Muscle layer of colon (tissue), 2 donors: ENCODE data around the gene PRF1.

Source experiments
- H3K27ac ChIP-seq: one replicate; pipeline ENCODE4 v1.7.0; 2013; ENCODE audit warnings: low read depth, mild to moderate bottlenecking, low read length, moderate library complexity
- H3K27me3 ChIP-seq, 2 donors: one replicate each; pipeline ENCODE4 v1.7.0; 2013; ENCODE audit warnings: low read length in 2 of 2, mild to moderate bottlenecking in 2 of 2; ENCODE audit not compliant: insufficient read depth in 2 of 2, control insufficient read depth in 1 of 2
- H3K36me3 ChIP-seq: one replicate; pipeline ENCODE4 v1.7.0; 2013; ENCODE audit warnings: mild to moderate bottlenecking, low read length; ENCODE audit not compliant: insufficient read depth
- H3K4me1 ChIP-seq: one replicate; pipeline ENCODE4 v1.7.0; 2013; ENCODE audit warnings: mild to moderate bottlenecking, low read length; ENCODE audit not compliant: insufficient read depth
- H3K4me3 ChIP-seq, 2 donors: one replicate each; pipeline ENCODE4 v1.7.0; 2013; ENCODE audit warnings: low read length in 2 of 2, low read depth in 1 of 2, mild to moderate bottlenecking in 1 of 2, moderate library complexity in 1 of 2
- H3K9ac ChIP-seq: one replicate; pipeline ENCODE4 v1.7.0; 2013; ENCODE audit warnings: low read length
- H3K9me3 ChIP-seq: one replicate; pipeline ENCODE4 v1.7.0; 2013; ENCODE audit warnings: mild to moderate bottlenecking, low read length
- donor health status: abdominal sarcoma.
- donor health status: Adenocarcinoma of cecum.

PRF1 gene

DNA sequence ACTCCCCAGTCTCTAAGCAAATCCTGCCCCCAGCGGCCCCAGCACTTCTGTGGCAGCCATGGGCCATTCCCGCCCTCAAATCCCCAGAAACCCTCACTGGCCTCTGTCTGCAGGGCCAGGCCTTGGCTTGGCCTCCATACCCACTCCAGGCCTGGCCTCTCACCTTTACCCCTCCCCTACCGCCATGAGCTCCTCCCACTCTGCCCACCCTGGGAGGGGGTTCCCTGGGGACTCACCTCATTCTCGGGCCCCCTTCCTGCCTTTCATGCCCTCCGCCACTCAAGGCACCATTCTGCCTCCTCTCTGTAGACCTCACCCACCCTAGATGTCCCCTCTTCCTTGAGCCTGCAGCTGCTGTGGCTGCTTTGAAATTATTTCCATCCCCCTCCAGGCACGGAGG lies 41.0 kb downstream of the PRF1 start:
- no peaks in the 10 kb centered on the region for H3K9me3 ChIP-seq
- no peaks in the 10 kb centered on the region for H3K4me1 ChIP-seq
- no peak overlapping the region for H3K9ac ChIP-seq
- peaks cover 8% of the 10 kb centered on the region for H3K36me3 ChIP-seq
- H3K27me3 ChIP-seq = no peaks in the 10 kb centered on the region
- no peak overlapping the region for H3K27ac ChIP-seq
- H3K4me3 ChIP-seq = no peak overlapping the region

DNA sequence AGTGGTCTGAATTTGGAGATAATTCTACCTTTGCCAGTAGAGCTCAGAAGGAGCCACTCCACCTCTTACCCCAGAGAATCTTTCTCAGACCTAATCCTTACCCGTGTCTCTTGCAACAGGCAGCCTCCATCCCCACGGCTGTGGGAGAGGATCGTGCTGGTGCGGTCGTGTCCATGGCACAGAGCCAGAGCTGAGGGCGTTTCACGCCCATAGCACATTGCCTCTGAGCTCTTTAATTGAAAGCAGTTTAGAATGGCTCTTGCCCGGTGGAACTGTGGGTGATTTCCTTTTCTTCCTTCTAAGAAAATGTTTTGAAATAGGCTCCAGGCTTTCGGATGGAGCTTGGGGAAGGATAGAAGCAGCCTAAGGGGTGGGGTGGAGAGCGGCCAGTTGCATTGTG lies 41.5 kb downstream of the PRF1 start:
- H3K9ac ChIP-seq = no peak overlapping the region
- H3K4me1 ChIP-seq = no peaks in the 10 kb centered on the region

GRCh38 chr10:70560511-70560941 lies 42.0 kb downstream of the PRF1 start:
- peaks cover 8% of the 10 kb centered on the region for H3K36me3 ChIP-seq
- no peak overlapping the region for H3K9ac ChIP-seq
- no peaks in the 10 kb centered on the region for H3K9me3 ChIP-seq
- H3K4me1 ChIP-seq = no peaks in the 10 kb centered on the region
- no peak overlapping the region for H3K27ac ChIP-seq
- H3K27me3 ChIP-seq = no peaks in the 10 kb centered on the region
- H3K4me3 ChIP-seq = no peak overlapping the region

More for the DNA sequence above, 41.5 kb downstream of the PRF1 start:
- Histone ChIP-seq H3K36me3 (peaks cover 8% of the 10 kb centered on the region), H3K9me3 (no peaks in the 10 kb centered on the region), H3K27me3 (no peaks in the 10 kb centered on the region), H3K4me3 (no peak overlapping the region), H3K27ac (no peak overlapping the region)

- H3K4me1 ChIP-seq = no peaks in the 10 kb centered on the region
- H3K27ac ChIP-seq = no peak overlapping the region
- H3K27me3 ChIP-seq = no peaks in the 10 kb centered on the region
- H3K9ac ChIP-seq = no peak overlapping the region
- H3K4me3 ChIP-seq = no peak overlapping the region
- H3K9me3 ChIP-seq = no peaks in the 10 kb centered on the region
- H3K36me3 ChIP-seq = peaks cover 8% of the 10 kb centered on the region
These were observed 42.7 kb downstream of the PRF1 start for GRCh38 chr10:70559861-70560260.

DNA sequence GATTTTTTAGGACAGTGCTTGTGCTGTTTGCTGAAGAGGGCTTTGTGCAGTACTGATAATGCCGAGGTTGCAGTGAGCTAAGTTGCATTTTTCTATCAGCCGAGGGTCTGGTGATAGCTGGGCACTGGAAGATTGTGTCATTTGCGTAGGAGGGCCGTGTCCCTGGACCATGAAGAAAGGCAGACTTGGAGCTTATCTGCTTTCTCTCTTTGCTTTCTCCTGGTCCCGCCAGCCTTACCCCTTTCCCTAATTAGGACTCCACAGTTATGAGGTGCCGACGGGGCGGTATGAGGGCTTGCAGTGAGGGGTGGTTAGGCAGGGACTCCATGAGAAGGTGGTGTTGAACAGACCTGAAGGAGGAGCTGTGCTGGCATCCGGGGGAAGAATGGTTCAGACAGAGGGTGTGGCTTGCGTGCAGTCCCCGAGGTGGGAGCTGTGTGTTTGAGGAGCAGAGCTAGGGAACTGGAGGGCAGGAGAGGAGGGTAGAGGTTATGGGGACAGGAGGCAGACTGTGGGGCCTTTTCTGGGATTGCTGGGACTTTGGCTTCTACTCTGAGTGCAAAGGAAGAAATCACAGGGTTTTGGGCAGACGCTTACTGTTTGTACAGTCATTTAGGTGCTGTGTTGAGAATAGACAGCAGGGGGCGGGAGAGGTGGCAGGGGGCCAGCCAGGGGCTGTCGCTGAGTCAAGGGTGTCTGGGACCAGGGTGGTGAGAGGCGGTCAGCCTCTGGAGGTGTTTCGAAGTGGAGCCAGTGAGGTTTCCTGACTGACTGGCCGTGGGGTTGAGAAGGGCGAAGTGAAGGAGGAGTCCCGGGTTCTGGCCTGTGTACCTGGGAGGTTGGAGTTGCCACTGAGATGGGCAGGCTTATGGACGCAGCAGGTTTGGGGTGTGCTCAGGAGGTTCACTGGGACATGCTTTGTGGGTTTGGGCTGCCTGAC lies 43.4 kb downstream of the PRF1 start:
- Histone ChIP-seq H3K27ac (no peak overlapping the region), H3K9ac (no peak overlapping the region), H3K36me3 (peaks cover 8% of the 10 kb centered on the region), H3K4me1 (no peaks in the 10 kb centered on the region), H3K27me3 (no peaks in the 10 kb centered on the region), H3K9me3 (no peaks in the 10 kb centered on the region), H3K4me3 (peak overlapping the region in 1 of 2 donors; percentile 27)

GRCh38 chr10:70558295-70558694 lies 44.2 kb downstream of the PRF1 start:
- no peaks in the 10 kb centered on the region for H3K4me1 ChIP-seq
- peaks cover 8% of the 10 kb centered on the region for H3K36me3 ChIP-seq
- no peak overlapping the region for H3K27ac ChIP-seq

DNA sequence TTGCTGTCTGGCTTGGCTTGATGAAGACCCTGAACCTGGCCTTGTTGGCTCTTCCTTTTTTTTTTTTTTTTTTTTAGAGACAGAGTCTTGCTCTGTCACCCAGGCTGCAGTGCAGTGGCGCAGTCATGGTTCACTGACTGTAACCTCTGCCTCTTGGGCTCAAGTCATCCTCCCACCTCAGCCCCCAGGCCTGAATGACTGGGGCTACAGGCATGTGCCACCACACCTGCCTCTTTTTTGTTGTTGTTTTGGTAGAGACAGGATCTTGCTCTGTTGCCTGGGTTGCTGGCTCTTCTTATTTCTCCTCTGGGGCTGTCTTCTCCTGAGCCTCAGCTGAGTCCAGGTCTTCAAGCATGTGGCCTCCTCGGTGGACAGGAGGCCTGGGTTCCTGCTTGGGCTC lies 44.7 kb downstream of the PRF1 start:
- H3K4me3 ChIP-seq = no peak overlapping the region
- H3K9me3 ChIP-seq = no peaks in the 10 kb centered on the region
- H3K27me3 ChIP-seq = no peaks in the 10 kb centered on the region
- peaks cover 8% of the 10 kb centered on the region for H3K36me3 ChIP-seq
- no peak overlapping the region for H3K9ac ChIP-seq
- H3K27ac ChIP-seq = no peak overlapping the region
- no peaks in the 10 kb centered on the region for H3K4me1 ChIP-seq

More at GRCh38 chr10:70558295-70558694, 44.2 kb downstream of the PRF1 start:
- H3K9me3 ChIP-seq = no peaks in the 10 kb centered on the region
- H3K9ac ChIP-seq = no peak overlapping the region
- no peak overlapping the region for H3K4me3 ChIP-seq
- no peaks in the 10 kb centered on the region for H3K27me3 ChIP-seq

DNA sequence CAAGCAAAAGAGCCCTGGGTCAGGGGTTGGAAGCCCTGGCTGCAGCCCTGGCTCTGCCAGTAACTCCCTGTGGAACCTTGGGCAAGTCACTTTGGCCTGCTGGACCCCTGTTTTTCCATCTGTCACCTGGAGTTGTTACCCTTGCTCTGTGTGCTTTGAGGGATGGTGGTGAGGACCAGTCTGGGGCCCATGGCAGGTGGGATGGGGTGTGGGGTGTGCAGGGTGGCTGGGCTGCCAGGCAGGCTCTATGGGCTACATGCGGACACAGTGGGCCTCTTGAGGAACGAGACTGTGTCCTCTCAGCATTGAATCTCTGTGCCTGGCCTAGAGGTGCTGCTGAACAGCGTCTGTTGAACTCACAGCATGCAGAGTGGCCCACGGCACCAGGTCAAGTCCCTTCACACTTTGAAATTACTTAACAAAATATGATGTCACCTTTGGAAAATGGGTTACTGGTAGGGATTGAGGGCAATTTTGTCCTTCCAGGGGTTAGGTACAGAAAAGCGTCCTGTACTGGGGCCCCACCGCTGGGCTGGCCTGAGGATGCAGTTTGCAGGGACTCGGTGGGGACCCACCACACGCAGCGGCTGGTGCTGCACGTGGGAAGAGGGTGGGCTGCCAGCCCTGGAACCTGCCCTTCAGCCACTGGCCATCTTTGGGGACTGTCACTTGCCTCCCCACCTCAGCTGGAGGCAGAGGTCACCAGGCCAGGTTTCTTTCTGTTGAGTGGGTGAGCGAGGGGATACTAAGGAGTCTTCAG lies 45.3 kb downstream of the PRF1 start:
- Histone ChIP-seq H3K9ac (no peak overlapping the region), H3K27me3 (no peaks in the 10 kb centered on the region)

DNA sequence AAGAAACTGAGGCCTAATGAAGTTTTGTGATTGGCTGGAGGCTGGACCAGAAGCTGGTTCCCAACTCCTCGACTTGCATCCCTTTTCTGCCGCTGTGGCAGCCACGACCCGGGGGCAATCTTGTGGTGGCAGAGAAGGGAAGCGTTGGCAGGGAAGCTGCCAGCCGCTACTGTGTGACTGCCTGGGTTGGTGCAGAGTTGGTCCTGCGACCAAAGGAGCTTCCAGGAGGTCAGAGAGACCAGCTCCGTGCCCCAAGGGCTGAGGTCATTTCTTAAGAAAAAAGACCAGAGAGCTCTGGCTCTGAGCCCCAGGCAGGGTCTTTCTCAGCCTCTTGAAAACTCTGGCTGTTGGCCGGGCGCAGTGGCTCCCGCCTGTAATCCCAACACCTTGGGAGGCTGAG lies 47.2 kb downstream of the PRF1 start:
- no peaks in the 10 kb centered on the region for H3K9me3 ChIP-seq
- no peak overlapping the region for H3K9ac ChIP-seq
- H3K4me3 ChIP-seq = no peak overlapping the region
- H3K27me3 ChIP-seq = no peaks in the 10 kb centered on the region
- H3K27ac ChIP-seq = no peak overlapping the region
- H3K4me1 ChIP-seq = peaks cover 10% of the 10 kb centered on the region
- H3K36me3 ChIP-seq = peaks cover 13% of the 10 kb centered on the region

More for the DNA sequence above, 45.3 kb downstream of the PRF1 start:
- Histone ChIP-seq H3K4me1 (peaks cover under 1% of the 10 kb centered on the region), H3K9me3 (no peaks in the 10 kb centered on the region), H3K4me3 (no peak overlapping the region), H3K36me3 (peaks cover 8% of the 10 kb centered on the region), H3K27ac (no peak overlapping the region)

GRCh38 chr10:70552586-70552985 lies 50.0 kb downstream of the PRF1 start:
- Histone ChIP-seq H3K4me3 (no peak overlapping the region), H3K4me1 (peaks cover 13% of the 10 kb centered on the region), H3K36me3 (peaks cover 13% of the 10 kb centered on the region), H3K27ac (no peak overlapping the region), H3K27me3 (no peaks in the 10 kb centered on the region), H3K9ac (no peak overlapping the region), H3K9me3 (no peaks in the 10 kb centered on the region)

- H3K4me1 ChIP-seq = peaks cover 13% of the 10 kb centered on the region
- no peaks in the 10 kb centered on the region for H3K9me3 ChIP-seq
- H3K36me3 ChIP-seq = peaks cover 8% of the 10 kb centered on the region
- H3K27ac ChIP-seq = no peak overlapping the region
- H3K27me3 ChIP-seq = no peaks in the 10 kb centered on the region
- no peak overlapping the region for H3K4me3 ChIP-seq
- no peak overlapping the region for H3K9ac ChIP-seq
These were observed 50.5 kb downstream of the PRF1 start for GRCh38 chr10:70551971-70552422.
